Right lobe of liver (tissue), 4 donors: ENCODE data around the gene SH3GLB2.

Source experiments
- CTCF ChIP-seq, 4 donors: fragments of 200-600 bp in 3 of 4; fragments of 450-650 bp in 1 of 4; IDR thresholded peaks; one replicate each; pipeline versions ENCODE4 v1.5.1 to v1.8.0; 2016 to 2022; ENCODE audit warnings: antibody characterized with exemption in 4 of 4, mild to moderate bottlenecking in 2 of 4
- POLR2A ChIP-seq: fragments of 450-650 bp; IDR thresholded peaks from one replicate; pipeline ENCODE4 v1.6.1; 2017; ENCODE audit warnings: antibody characterized with exemption, mild to moderate bottlenecking
- donor health status: DM: no; HTN: no; CAD: no.
- donor health status: DM: no; HTN: no; CAD: no.
- donor health status: DM: no; HTN: yes; CAD: no.

DNA sequence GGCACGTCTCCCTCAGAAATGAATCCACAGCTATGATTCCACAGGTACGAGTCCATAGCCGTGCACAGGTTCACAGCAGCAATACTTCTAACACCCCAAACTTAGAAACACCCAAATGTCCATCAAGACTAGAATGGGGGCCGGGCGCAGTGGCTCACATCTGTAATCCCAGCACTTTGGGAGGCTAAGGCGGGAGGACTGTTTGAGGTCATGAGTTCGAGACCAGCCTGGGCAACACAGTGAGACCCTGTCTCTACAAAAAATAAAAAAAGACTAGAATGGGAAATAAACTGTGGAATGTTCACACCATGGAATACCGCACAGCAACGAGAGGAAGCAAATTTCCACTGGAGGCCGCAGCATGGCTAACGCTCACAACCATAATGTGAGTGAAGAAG, 48.5 kb upstream of the SH3GLB2 start:
- TF ChIP-seq CTCF (IDR thresholded peaks at IDR 0.05) (no peak), POLR2A (no peak)
